ENCODE results near the gene COPB1.

DNA sequence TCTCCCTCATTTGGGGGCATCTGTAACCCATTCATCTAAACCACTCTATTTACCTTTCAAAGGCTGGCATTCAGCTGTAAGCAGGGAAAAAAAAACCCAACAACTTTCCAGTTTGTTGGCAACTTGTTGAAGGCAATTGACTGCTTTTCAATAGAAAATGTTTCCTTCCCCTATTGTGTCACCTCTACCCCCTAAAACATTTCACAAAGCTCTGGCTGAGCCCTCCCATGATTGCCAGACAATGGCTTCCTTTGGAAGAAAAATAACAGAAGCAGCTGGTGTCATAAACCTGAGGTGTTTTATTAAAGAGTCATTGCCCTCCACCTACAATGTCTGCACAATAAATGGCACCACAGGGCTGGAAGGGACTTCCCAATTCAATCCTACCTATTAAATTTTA, 42.7 kb upstream of the COPB1 start:
- TF ChIP-seq CTCF (IDR thresholded peaks at IDR 0.05 in 4 of 5, conservative IDR thresholded peaks at IDR 0.05 in 1 of 5) (no peak), POLR2A (IDR thresholded peaks at IDR 0.05) (no peak)
